Measurements from ENCODE around the gene CRK. TPM values are rescaled to one million over a fixed set of nuclear protein-coding genes. Genes with fewer than 3 reads are reported as not detected.
A peak's percentile ranks its signal among the peaks of the same experiment; 100 is the strongest.

The CRK gene
- total and polyA plus RNA-seq, 2 of the 4 experiments (the other 2 are of a cell fraction): 57.6 to 100 TPM

DNA sequence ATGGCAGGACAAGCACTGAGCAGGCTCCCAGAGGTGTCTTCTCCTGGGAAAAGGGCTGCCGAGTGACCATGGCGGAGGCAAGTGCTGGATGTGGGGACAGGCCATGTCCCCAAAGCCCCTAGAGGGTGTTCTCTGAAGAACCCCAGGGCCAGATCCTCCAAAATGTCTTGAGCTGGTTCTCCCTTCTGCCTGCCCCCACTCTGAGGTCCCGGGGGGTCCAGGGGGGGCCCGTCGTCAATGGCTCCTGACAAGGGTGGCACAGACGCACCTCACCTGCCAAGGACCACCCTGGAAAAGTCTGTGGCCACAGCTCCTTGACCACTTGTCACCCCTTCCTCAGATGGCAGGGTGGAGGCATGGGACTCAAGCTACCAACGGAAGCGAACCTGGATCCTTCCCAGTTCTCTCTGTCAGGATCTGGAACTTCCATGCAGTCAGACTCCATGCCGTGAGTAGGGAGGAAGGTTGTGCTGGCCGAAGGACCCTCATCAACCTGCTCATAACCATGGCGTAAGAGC, 38.8 kb upstream of the CRK start:
- no peak overlapping the region for H4K5ac ChIP-seq (ENCODE audit: low read depth, low read length)
- H3K4me2 ChIP-seq (ENCODE audit: low read depth, low read length): no peak overlapping the region
- no peak overlapping the region for H3K4ac ChIP-seq (ENCODE audit: low read depth, low read length)
- ATAC-seq (ENCODE audit: low read depth): no peak
- peaks cover 3% of the 10 kb centered on the region; the same call in 1 of the 2 replicates for H4K20me1 ChIP-seq (ENCODE audit: insufficient read depth, low read length)
- DNase-seq: no peak
- H3K9ac ChIP-seq (ENCODE audit: low read depth, low read length): no peak overlapping the region
- H4K91ac ChIP-seq (ENCODE audit: insufficient read depth, low read depth, low read length): no peak overlapping the region
- peaks cover 14% of the 10 kb centered on the region for H3K36me3 ChIP-seq (ENCODE audit: control insufficient read depth, insufficient read depth, low read length)
- CTCF ChIA-PET: no interaction called here
- H3K4me3 ChIP-seq (ENCODE audit: insufficient read depth, low read depth, low read length): no peak overlapping the region
- no peak overlapping the region for H2BK20ac ChIP-seq (ENCODE audit: low read depth, low read length)
- no peak overlapping the region for H4K8ac ChIP-seq (ENCODE audit: low read depth in 2 of 2, low read length in 2 of 2)
- dilution Hi-C loops (cut with HindIII; ENCODE audit: low sequenced_read_pairs, unreplicated experiment): no loop called here
- no peaks in the 10 kb centered on the region for H3K9me3 ChIP-seq (ENCODE audit: control insufficient read depth, insufficient read depth, low read length)
- no peak overlapping the region for H3K56ac ChIP-seq (ENCODE audit: extremely low read depth, insufficient read depth, low read length)
- intact Hi-C loops (cut with micrococcal nuclease): no loop called here
- no peak overlapping the region for H2BK5ac ChIP-seq (ENCODE audit: low read depth, low read length, poor library complexity, severe bottlenecking)
- H3K4me1 ChIP-seq (ENCODE audit: control insufficient read depth, insufficient read depth, low read length): peaks cover 13% of the 10 kb centered on the region
- no peak overlapping the region for H2BK15ac ChIP-seq (ENCODE audit: low read depth, low read length)
- peaks cover 5 to 25% of the 10 kb centered on the region in 2 experiments; a peak in 3 of 4 replicates for H3K79me1 ChIP-seq (ENCODE audit: low read depth in 1 of 2, low read length in 2 of 2)
- peaks cover 12% of the 10 kb centered on the region; the same call in 1 of the 2 replicates for H3K9me1 ChIP-seq (ENCODE audit: insufficient read depth, low read length)
- no CpG with 5 or more reads among the region's 11 CpGs for WGBS, 2 experiments (ENCODE audit: extremely low coverage in 2 of 2, insufficient read length in 1 of 2)
- peak overlapping the region; percentile 88 for H2AK9ac ChIP-seq (replicated peaks; ENCODE audit: low read depth, low read length, poor library complexity)
- TF ChIP-seq CEBPB (IDR thresholded peaks at IDR 0.05; ENCODE audit: low read depth, low read length): no peak
- TF ChIP-seq FOS (IDR thresholded peaks at IDR 0.05; ENCODE audit: low read depth, low read length): no peak
- TF ChIP-seq MAZ (IDR thresholded peaks at IDR 0.05; ENCODE audit: borderline replicate concordance, low read depth, low read length): no peak
- TF ChIP-seq MAFK (IDR thresholded peaks at IDR 0.05; ENCODE audit: low read depth, low read length): no peak
- TF ChIP-seq, protein P1, sequence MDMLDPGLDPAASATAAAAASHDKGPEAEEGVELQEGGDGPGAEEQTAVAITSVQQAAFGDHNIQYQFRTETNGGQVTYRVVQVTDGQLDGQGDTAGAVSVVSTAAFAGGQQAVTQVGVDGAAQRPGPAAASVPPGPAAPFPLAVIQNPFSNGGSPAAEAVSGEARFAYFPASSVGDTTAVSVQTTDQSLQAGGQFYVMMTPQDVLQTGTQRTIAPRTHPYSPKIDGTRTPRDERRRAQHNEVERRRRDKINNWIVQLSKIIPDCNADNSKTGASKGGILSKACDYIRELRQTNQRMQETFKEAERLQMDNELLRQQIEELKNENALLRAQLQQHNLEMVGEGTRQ (IDR thresholded peaks at IDR 0.05; ENCODE audit: low read depth, low read length): no peak
- TF ChIP-seq NFE2L2 (IDR thresholded peaks at IDR 0.05; ENCODE audit: low read depth, low read length): no peak
- TF ChIP-seq CHD1 (IDR thresholded peaks at IDR 0.05; ENCODE audit: low read depth, low read length): no peak
- TF ChIP-seq, protein P2, sequence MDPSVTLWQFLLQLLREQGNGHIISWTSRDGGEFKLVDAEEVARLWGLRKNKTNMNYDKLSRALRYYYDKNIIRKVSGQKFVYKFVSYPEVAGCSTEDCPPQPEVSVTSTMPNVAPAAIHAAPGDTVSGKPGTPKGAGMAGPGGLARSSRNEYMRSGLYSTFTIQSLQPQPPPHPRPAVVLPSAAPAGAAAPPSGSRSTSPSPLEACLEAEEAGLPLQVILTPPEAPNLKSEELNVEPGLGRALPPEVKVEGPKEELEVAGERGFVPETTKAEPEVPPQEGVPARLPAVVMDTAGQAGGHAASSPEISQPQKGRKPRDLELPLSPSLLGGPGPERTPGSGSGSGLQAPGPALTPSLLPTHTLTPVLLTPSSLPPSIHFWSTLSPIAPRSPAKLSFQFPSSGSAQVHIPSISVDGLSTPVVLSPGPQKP (IDR thresholded peaks at IDR 0.05; ENCODE audit: borderline replicate concordance, low read depth, low read length): no peak
- TF ChIP-seq, protein P3, sequence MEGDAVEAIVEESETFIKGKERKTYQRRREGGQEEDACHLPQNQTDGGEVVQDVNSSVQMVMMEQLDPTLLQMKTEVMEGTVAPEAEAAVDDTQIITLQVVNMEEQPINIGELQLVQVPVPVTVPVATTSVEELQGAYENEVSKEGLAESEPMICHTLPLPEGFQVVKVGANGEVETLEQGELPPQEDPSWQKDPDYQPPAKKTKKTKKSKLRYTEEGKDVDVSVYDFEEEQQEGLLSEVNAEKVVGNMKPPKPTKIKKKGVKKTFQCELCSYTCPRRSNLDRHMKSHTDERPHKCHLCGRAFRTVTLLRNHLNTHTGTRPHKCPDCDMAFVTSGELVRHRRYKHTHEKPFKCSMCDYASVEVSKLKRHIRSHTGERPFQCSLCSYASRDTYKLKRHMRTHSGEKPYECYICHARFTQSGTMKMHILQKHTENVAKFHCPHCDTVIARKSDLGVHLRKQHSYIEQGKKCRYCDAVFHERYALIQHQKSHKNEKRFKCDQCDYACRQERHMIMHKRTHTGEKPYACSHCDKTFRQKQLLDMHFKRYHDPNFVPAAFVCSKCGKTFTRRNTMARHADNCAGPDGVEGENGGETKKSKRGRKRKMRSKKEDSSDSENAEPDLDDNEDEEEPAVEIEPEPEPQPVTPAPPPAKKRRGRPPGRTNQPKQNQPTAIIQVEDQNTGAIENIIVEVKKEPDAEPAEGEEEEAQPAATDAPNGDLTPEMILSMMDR (conservative IDR thresholded peaks at IDR 0.05; ENCODE audit: low read depth, low read length): no peak
- no peak for TF ChIP-seq SMC3 (IDR thresholded peaks at IDR 0.05; ENCODE audit: low read depth, low read length)
- no peak for TF ChIP-seq MXI1 (IDR thresholded peaks at IDR 0.05; ENCODE audit: borderline replicate concordance, low read depth, low read length)
- no peak for TF ChIP-seq POLR2A (IDR thresholded peaks at IDR 0.05; ENCODE audit: low read depth, low read length)
- TF ChIP-seq RAD21 (IDR thresholded peaks at IDR 0.05; ENCODE audit: low read length): no peak
- no peak for TF ChIP-seq BHLHE40 (IDR thresholded peaks at IDR 0.05; ENCODE audit: low read depth, low read length)
- TF ChIP-seq RFX5 (IDR thresholded peaks at IDR 0.05; ENCODE audit: low read depth, low read length): no peak
- no peak for TF ChIP-seq RCOR1 (IDR thresholded peaks at IDR 0.05; ENCODE audit: insufficient replicate concordance, low read length)
- no peak overlapping the region for H3K14ac ChIP-seq (replicated peaks; ENCODE audit: low read depth, low read length)
- POLR2A ChIA-PET (ENCODE audit: unreplicated experiment): interaction anchor here (0.5 kb wide), 1 partner anchor 93 kb away, joined by 3 read pairs; no protein-coding TSS in a partner anchor
- no peak overlapping the region for H2AFZ ChIP-seq (replicated peaks; ENCODE audit: low read length, poor library complexity)
- no peak overlapping the region for H3K23ac ChIP-seq (ENCODE audit: low read depth, low read length)
- no peak overlapping the region for H3K27ac ChIP-seq (ENCODE audit: insufficient read depth, low read length)
- no peak overlapping the region for H3K18ac ChIP-seq (ENCODE audit: low read depth, low read length)
- in situ Hi-C loops (cut with MboI; ENCODE audit: low sequenced_read_pairs): no loop called here
- BruUV-seq (replicated peaks): no TSS peak
- H3K27me3 ChIP-seq (ENCODE audit: control insufficient read depth, insufficient read depth, low read length): no peaks in the 10 kb centered on the region
- H2BK120ac ChIP-seq (ENCODE audit: low read depth, low read length): no peak overlapping the region
- H2AK5ac ChIP-seq (ENCODE audit: low read depth, low read length): no peak overlapping the region
